WTC11 (cell line): ENCODE results near the gene FOXP4.

Experiments
- ATF6 ChIP-seq: sonication (generic); formaldehyde crosslinking; IDR thresholded peaks from 2 replicates; pipeline ENCODE4 v1.8.1; 2023; ENCODE audit warnings: mild to moderate bottlenecking, missing genetic modification reagents
- CTCF ChIP-seq: fragments of 200-600 bp; IDR thresholded peaks from 2 replicates; pipeline ENCODE4 v1.8.0; 2022; ENCODE audit warnings: antibody characterized with exemption
- GTF2I ChIP-seq: fragments of 250-450 bp; sonication (Bioruptor Pico); conservative IDR thresholded peaks from 2 replicates; pipeline ENCODE4 v1.4.0; 2021; ENCODE audit warnings: mild to moderate bottlenecking
- JUN ChIP-seq: sonication (generic); formaldehyde crosslinking; IDR thresholded peaks from 2 replicates; pipeline ENCODE4 v1.8.0; 2023; ENCODE audit warnings: mild to moderate bottlenecking, missing genetic modification reagents
- PRDM15 ChIP-seq: sonication (generic); formaldehyde crosslinking; IDR thresholded peaks from 2 replicates; pipeline ENCODE4 v1.8.0; 2022; ENCODE audit warnings: missing genetic modification reagents

GRCh38 chr6:41579088-41579610, 33.0 kb downstream of the FOXP4 start:
- no peak for TF ChIP-seq CTCF
- no peak for TF ChIP-seq GTF2I (CRISPR knock-in tag)
- TF ChIP-seq PRDM15, result no peak
- TF ChIP-seq ATF6, result no peak
- TF ChIP-seq JUN, result no peak
